Neuronal stem cell (in vitro differentiated cells): ENCODE data around the gene TNNT1.

Experiments
- DNase-seq: peaks from one replicate; pipeline ENCODE4 v3.0.0-alpha.2; 2013; ENCODE audit warnings: low spot score
- H2AFZ ChIP-seq: one replicate; pipeline ENCODE4 v1.6.1; 2013; ENCODE audit warnings: mild to moderate bottlenecking, low read length, inconsistent platforms
- H2AK5ac ChIP-seq: 2 replicates; pipeline ENCODE4 v1.6.1; 2013; ENCODE audit warnings: low read depth, mild to moderate bottlenecking, inconsistent platforms, low read length, moderate library complexity, mixed read lengths
- H2BK120ac ChIP-seq: 2 replicates; pipeline ENCODE4 v1.6.1; 2013; ENCODE audit warnings: low read depth, mild to moderate bottlenecking, inconsistent platforms, low read length, moderate library complexity, mixed read lengths
- H2BK12ac ChIP-seq: one replicate; pipeline ENCODE4 v1.6.1; 2013; ENCODE audit warnings: low read length, inconsistent platforms
- H2BK15ac ChIP-seq: 2 replicates; pipeline ENCODE4 v1.6.1; 2013; ENCODE audit warnings: mild to moderate bottlenecking, low read length, inconsistent platforms, mixed read lengths
- H2BK5ac ChIP-seq: one replicate; pipeline ENCODE4 v1.6.1; 2013; ENCODE audit warnings: inconsistent platforms, mild to moderate bottlenecking, low read length, moderate library complexity
- H3K14ac ChIP-seq: one replicate; pipeline ENCODE4 v1.6.1; 2013; ENCODE audit warnings: low read length, inconsistent platforms
- H3K18ac ChIP-seq: 2 replicates; pipeline ENCODE4 v1.6.1; 2013; ENCODE audit warnings: low read length, inconsistent platforms
- H3K23ac ChIP-seq: 2 replicates; pipeline ENCODE4 v1.6.1; 2013; ENCODE audit warnings: low read depth, mild to moderate bottlenecking, mixed read lengths, low read length, inconsistent platforms; ENCODE audit not compliant: poor library complexity
- H3K27ac ChIP-seq: replicated peaks from 3 replicates; pipeline ENCODE4 v1.5.1; 2013; ENCODE audit warnings: low read length, inconsistent platforms
- H3K27me3 ChIP-seq, 3 experiments: 2 replicates each; pipeline ENCODE4 v1.6.1; 2013; ENCODE audit warnings: low read length in 3 of 3, mild to moderate bottlenecking in 2 of 3, inconsistent platforms in 1 of 3, low read depth in 1 of 3, mixed read lengths in 1 of 3, moderate library complexity in 1 of 3; ENCODE audit not compliant: control insufficient read depth in 3 of 3, insufficient read depth in 3 of 3
- H3K36me3 ChIP-seq, 2 donors: replicated peaks in 1 of 2; 2 replicates each; pipeline ENCODE4 v1.6.1; 2013; ENCODE audit warnings: low read length in 2 of 2; ENCODE audit not compliant: control insufficient read depth in 2 of 2, insufficient read depth in 2 of 2
- H3K4ac ChIP-seq: 2 replicates; pipeline ENCODE4 v1.6.1; 2013; ENCODE audit warnings: inconsistent platforms, mild to moderate bottlenecking, low read length, moderate library complexity
- H3K4me1 ChIP-seq, 2 donors: 1 replicate in 1 of 2; 2 replicates in 1 of 2; pipeline ENCODE4 v1.6.1; 2013; ENCODE audit warnings: low read length in 2 of 2, low read depth in 1 of 2; ENCODE audit not compliant: control insufficient read depth in 2 of 2, insufficient read depth in 1 of 2
- H3K4me2 ChIP-seq: one replicate; pipeline ENCODE4 v1.6.1; 2013; ENCODE audit warnings: mild to moderate bottlenecking, low read length, inconsistent platforms; ENCODE audit not compliant: insufficient read depth, poor library complexity, severe bottlenecking
- H3K4me3 ChIP-seq, 2 donors: 2 replicates each; pipeline ENCODE4 v1.5.1; 2013; ENCODE audit warnings: low read length in 2 of 2, mild to moderate bottlenecking in 2 of 2, inconsistent platforms in 1 of 2, moderate library complexity in 1 of 2
- H3K79me1 ChIP-seq: one replicate; pipeline ENCODE4 v1.6.1; 2013; ENCODE audit warnings: low read depth, mild to moderate bottlenecking, inconsistent platforms, low read length, moderate library complexity
- H3K9ac ChIP-seq: one replicate; pipeline ENCODE4 v1.6.1; 2013; ENCODE audit warnings: mild to moderate bottlenecking, low read depth, low read length, inconsistent platforms; ENCODE audit not compliant: poor library complexity
- H3K9me3 ChIP-seq, 2 donors: replicated peaks in 1 of 2; 2 replicates each; pipeline versions ENCODE3 to v1.6.1; 2013; ENCODE audit warnings: low read length in 2 of 2, mild to moderate bottlenecking in 2 of 2, inconsistent platforms in 1 of 2, low read depth in 1 of 2, mixed read lengths in 1 of 2, moderate library complexity in 1 of 2; ENCODE audit not compliant: control insufficient read depth in 2 of 2, insufficient read depth in 1 of 2
- H4K8ac ChIP-seq: one replicate; pipeline ENCODE4 v1.6.1; 2013; ENCODE audit warnings: low read depth, mild to moderate bottlenecking, inconsistent platforms, low read length, moderate library complexity
- H4K91ac ChIP-seq: one replicate; pipeline ENCODE4 v1.6.1; 2013; ENCODE audit warnings: low read length, low read depth, mild to moderate bottlenecking, inconsistent platforms; ENCODE audit not compliant: poor library complexity
- WGBS, 2 donors: extraction: QIAGEN DNeasy Blood & Tissue Kit; methylation state at CpG; one replicate each; pipeline ENCODE4 v1.1.7; 2013; ENCODE audit warnings: missing lambda C conversion rate in 2 of 2, mixed read lengths in 1 of 2; ENCODE audit not compliant: insufficient read length in 2 of 2, insufficient replicate concordance in 1 of 2; ENCODE audit errors: extremely low coverage in 2 of 2; 5-methylcytosine and 5-hydroxymethylcytosine counted together

Gene TNNT1

GRCh38 chr19:55171440-55171839 is 22.4 kb upstream of the TNNT1 start:
- Histone ChIP-seq H3K36me3 (no peaks in the 10 kb centered on the region), H3K79me1 (no peaks in the 10 kb centered on the region), H2AFZ (no peak overlapping the region), H3K18ac (no peak overlapping the region), H3K4ac (no peak overlapping the region), H3K4me2 (no peak overlapping the region), H4K8ac (no peak overlapping the region), H2AK5ac (no peak overlapping the region), H3K14ac (no peak overlapping the region), H4K91ac (no peak overlapping the region), H3K23ac (no peak overlapping the region), H3K4me3 (no peak overlapping the region), H3K27me3 (peaks cover 4 to 53% (median 8%) of the 10 kb centered on the region in 3 experiments), H2BK120ac (no peak overlapping the region), H2BK15ac (no peak overlapping the region), H3K9ac (no peak overlapping the region), H2BK5ac (no peak overlapping the region), H3K4me1 (peaks cover 6 to 7% of the 10 kb centered on the region in 2 donors), H2BK12ac (no peak overlapping the region), H3K27ac (no peak overlapping the region), H3K9me3 (peaks cover 3 to 5% of the 10 kb centered on the region in 2 donors)
- DNase-seq: no peak
- no CpG with 5 or more reads among the region's 5 CpGs for WGBS, 2 donors

- DNase-seq: no peak
- Histone ChIP-seq H2BK5ac (no peak overlapping the region), H3K23ac (no peak overlapping the region), H3K4me3 (no peak overlapping the region), H2BK120ac (no peak overlapping the region), H3K4me1 (peaks cover 6 to 7% of the 10 kb centered on the region in 2 donors), H3K4me2 (no peak overlapping the region), H3K36me3 (no peaks in the 10 kb centered on the region), H2AFZ (no peak overlapping the region), H3K27ac (no peak overlapping the region), H3K18ac (no peak overlapping the region), H4K91ac (no peak overlapping the region), H3K4ac (no peak overlapping the region), H3K27me3 (peaks cover 4 to 34% (median 8%) of the 10 kb centered on the region in 3 experiments), H4K8ac (no peak overlapping the region), H3K9me3 (no peaks in the 10 kb centered on the region), H3K79me1 (no peaks in the 10 kb centered on the region), H2BK12ac (no peak overlapping the region), H2BK15ac (no peak overlapping the region), H3K14ac (no peak overlapping the region), H2AK5ac (no peak overlapping the region), H3K9ac (no peak overlapping the region)
- no CpG with 5 or more reads among the region's 4 CpGs for WGBS, 2 donors
Observed at GRCh38 chr19:55169136-55169535, 20.1 kb upstream of the TNNT1 start.

- Histone ChIP-seq H2AFZ (peak within 1 kb of the TSS; percentile 93), H3K79me1 (no peaks in the 10 kb centered on the region), H2BK15ac (no peak within 1 kb of the TSS), H4K91ac (no peak within 1 kb of the TSS), H3K4me3 (peak within 1 kb of the TSS; percentile 53 to 79), H3K27ac (no peak within 1 kb of the TSS), H3K4ac (no peak within 1 kb of the TSS), H3K23ac (peak within 1 kb of the TSS; percentile 20), H3K36me3 (no peaks in the 10 kb centered on the region), H2BK120ac (no peak within 1 kb of the TSS), H2AK5ac (no peak within 1 kb of the TSS), H2BK5ac (no peak within 1 kb of the TSS), H3K27me3 (peaks cover 3 to 25% (median 11%) of the 10 kb centered on the region in 3 experiments), H3K9me3 (no peaks in the 10 kb centered on the region), H3K4me1 (peaks cover 0 to 2% of the 10 kb centered on the region in 2 donors), H3K14ac (no peak within 1 kb of the TSS), H3K4me2 (peak within 1 kb of the TSS; percentile 83), H4K8ac (no peak within 1 kb of the TSS), H3K18ac (no peak within 1 kb of the TSS), H2BK12ac (no peak within 1 kb of the TSS), H3K9ac (peak within 1 kb of the TSS; percentile 45)
- DNase-seq: peak; percentile 98
- no CpG with 5 or more reads among the region's 33 CpGs for WGBS, 2 donors
Observed at GRCh38 chr19:55166530-55167268, 17.7 kb upstream of the TNNT1 start, which contains the start of gene DNAAF3. Gene DNAAF3, minus strand, starts transcription at chr19:55166613. Its CDS starts 200 bp downstream, at chr19:55166413.

- no CpG with 5 or more reads among the region's 34 CpGs for WGBS, 2 donors
- Histone ChIP-seq H3K23ac (peak overlapping the region; percentile 20), H2BK5ac (no peak overlapping the region), H3K4me3 (peak overlapping the region; percentile 53 to 79), H4K8ac (no peak overlapping the region), H2AK5ac (no peak overlapping the region), H3K9me3 (peaks cover 0 to 1% of the 10 kb centered on the region in 2 donors), H3K27ac (no peak overlapping the region), H3K18ac (no peak overlapping the region), H4K91ac (no peak overlapping the region), H2BK15ac (no peak overlapping the region), H3K4ac (no peak overlapping the region), H3K4me2 (peak overlapping the region; percentile 83), H2AFZ (peak overlapping the region; percentile 93), H3K9ac (peak overlapping the region; percentile 45), H2BK12ac (no peak overlapping the region), H3K79me1 (no peaks in the 10 kb centered on the region), H3K36me3 (no peaks in the 10 kb centered on the region), H3K4me1 (peaks cover 0 to 2% of the 10 kb centered on the region in 2 donors), H2BK120ac (no peak overlapping the region), H3K27me3 (peaks cover 6 to 25% (median 16%) of the 10 kb centered on the region in 3 experiments), H3K14ac (no peak overlapping the region)
- DNase-seq: peak; percentile 81
Observed at GRCh38 chr19:55165952-55166529, 17.0 kb upstream of the TNNT1 start.
